GM19193 (cell line): ENCODE data around the gene ARL6IP5.

Experiments
- POLR2A ChIP-seq: IDR thresholded peaks from 4 replicates; pipeline ENCODE4 v1.6.1; 2011; ENCODE audit not compliant: insufficient read depth, insufficient read length; ENCODE audit errors: extremely low read depth

The ARL6IP5 gene

GRCh38 chr3:69084326-69085167, at the start of gene ARL6IP5:
TSS of gene ARL6IP5 (plus strand) at chr3:69084937. CDS start at chr3:69085048, 111 bp downstream.
- TF ChIP-seq POLR2A: peak; percentile 45

GRCh38 chr3:69044608-69045007, 40.1 kb upstream of the ARL6IP5 start:
- TF ChIP-seq POLR2A: no peak

GRCh38 chr3:69048990-69049389, 35.7 kb upstream of the ARL6IP5 start:
- no peak for TF ChIP-seq POLR2A

GRCh38 chr3:69051756-69052471, 32.8 kb upstream of the ARL6IP5 start, which contains the start of gene TMF1:
TSS of gene TMF1 (minus strand) at chr3:69052333. CDS start at chr3:69052086, 247 bp downstream.
- TF ChIP-seq POLR2A: peak; percentile 77

GRCh38 chr3:69052472-69052898, 32.3 kb upstream of the ARL6IP5 start:
- no peak for TF ChIP-seq POLR2A

- TF ChIP-seq POLR2A: no peak
These were observed 26.4 kb upstream of the ARL6IP5 start for GRCh38 chr3:69058180-69058946.

GRCh38 chr3:69058947-69059224, 25.9 kb upstream of the ARL6IP5 start:
- TF ChIP-seq POLR2A: no peak

- TF ChIP-seq POLR2A: no peak
These were observed 25.0 kb upstream of the ARL6IP5 start for GRCh38 chr3:69059688-69060087.

- no peak for TF ChIP-seq POLR2A
These were observed 21.1 kb upstream of the ARL6IP5 start for GRCh38 chr3:69063636-69064035.

GRCh38 chr3:69065318-69065964, 19.3 kb upstream of the ARL6IP5 start:
- no peak for TF ChIP-seq POLR2A

GRCh38 chr3:69066121-69066520, 18.6 kb upstream of the ARL6IP5 start:
- TF ChIP-seq POLR2A: no peak

GRCh38 chr3:69072928-69073327, 11.8 kb upstream of the ARL6IP5 start:
- TF ChIP-seq POLR2A: no peak

GRCh38 chr3:69079269-69080159, 5.2 kb upstream of the ARL6IP5 start:
- no peak for TF ChIP-seq POLR2A
